ENCODE data around the gene NAV1.
"Not testable (repeated sequence)": the region's sequence is repeated elsewhere in the genome, so short reads cannot be mapped to it uniquely, and the experiment has no call there.

NAV1 gene

GRCh38 chr1:201504799-201505502 is 34.0 kb upstream of the NAV1 start:
- DNase-seq (ENCODE audit: low spot score) = no peak

- peak; percentile 66 for DNase-seq (ENCODE audit: low spot score)
Measured at GRCh38 chr1:201505503-201505890, 33.4 kb upstream of the NAV1 start.

GRCh38 chr1:201506092-201506491 is 32.8 kb upstream of the NAV1 start:
- no peak for DNase-seq (ENCODE audit: low spot score)

- DNase-seq (ENCODE audit: low spot score) = peak; percentile 97
Measured at GRCh38 chr1:201506557-201507359, 32.2 kb upstream of the NAV1 start, which contains the start of gene CSRP1. CSRP1 (minus strand) TSS chr1:201507123; CDS start chr1:201496303, 10,820 bp downstream.

GRCh38 chr1:201507360-201507675 is 31.6 kb upstream of the NAV1 start:
- DNase-seq (ENCODE audit: low spot score) = no peak

GRCh38 chr1:201508809-201509208 is 30.1 kb upstream of the NAV1 start:
- peak; percentile 46 for DNase-seq (ENCODE audit: low spot score)

GRCh38 chr1:201509601-201510374 is 29.1 kb upstream of the NAV1 start:
- DNase-seq (ENCODE audit: low spot score) = no peak

- no peak for DNase-seq (ENCODE audit: low spot score)
Measured at GRCh38 chr1:201510734-201511133, 28.2 kb upstream of the NAV1 start.

- no peak for DNase-seq (ENCODE audit: low spot score)
Measured at GRCh38 chr1:201511396-201511940, 27.5 kb upstream of the NAV1 start.

- DNase-seq (ENCODE audit: low spot score) = no peak
Measured at GRCh38 chr1:201511941-201512539, 26.9 kb upstream of the NAV1 start.

GRCh38 chr1:201513498-201514243 is 25.3 kb upstream of the NAV1 start:
- no peak for DNase-seq (ENCODE audit: low spot score)

- no peak for DNase-seq (ENCODE audit: low spot score)
Measured at GRCh38 chr1:201514466-201514865, 24.5 kb upstream of the NAV1 start.

- DNase-seq (ENCODE audit: low spot score) = no peak
Measured at GRCh38 chr1:201515062-201515750, 23.7 kb upstream of the NAV1 start.

- no peak for DNase-seq (ENCODE audit: low spot score)
Measured at GRCh38 chr1:201515895-201516294, 23.0 kb upstream of the NAV1 start.

GRCh38 chr1:201516511-201517127 is 22.3 kb upstream of the NAV1 start:
- no peak for DNase-seq (ENCODE audit: low spot score)

- no peak for DNase-seq (ENCODE audit: low spot score)
Measured at GRCh38 chr1:201517631-201518030, 21.3 kb upstream of the NAV1 start.

GRCh38 chr1:201518071-201518470 is 20.9 kb upstream of the NAV1 start:
- no peak for DNase-seq (ENCODE audit: low spot score)

- not testable (repeated sequence) for DNase-seq (ENCODE audit: low spot score)
Measured at GRCh38 chr1:201520046-201520575, 18.8 kb upstream of the NAV1 start.

GRCh38 chr1:201525193-201525778 is 13.6 kb upstream of the NAV1 start:
- DNase-seq (ENCODE audit: low spot score) = no peak

- DNase-seq (ENCODE audit: low spot score) = no peak
Measured at GRCh38 chr1:201527879-201528278, 11.0 kb upstream of the NAV1 start.

Measured in hepatic stellate cell (primary cell).